H1 (cell line): ENCODE results near the gene SMURF2.

ENCODE experiments used
- CTCF ChIP-seq, 3 experiments: IDR thresholded peaks; 1 replicate in 2 of 3; 2 replicates in 1 of 3; pipeline versions ENCODE4 v1.5.1 to v1.6.1; 2011; ENCODE audit warnings: low read length in 3 of 3, mild to moderate bottlenecking in 3 of 3, inconsistent platforms in 2 of 3, low read depth in 1 of 3, moderate library complexity in 1 of 3; ENCODE audit not compliant: insufficient read depth in 1 of 3; ENCODE audit errors: control extremely low read depth in 1 of 3
- POLR2AphosphoS5 ChIP-seq: IDR thresholded peaks from 2 replicates; pipeline ENCODE4 v1.6.1; 2011; ENCODE audit warnings: low read depth, low read length

- TF ChIP-seq CTCF (IDR thresholded peaks at IDR 0.05; ENCODE audit: control extremely low read depth in 1 of 3, insufficient read depth in 1 of 3, low read depth in 1 of 3, low read length in 3 of 3) = no peak
- peak; percentile 71 for TF ChIP-seq POLR2AphosphoS5
These were observed 161.0 kb downstream of the SMURF2 start for GRCh38 chr17:64500862-64501765.
